Tibial artery (tissue), 4 donors: ENCODE results near the gene BMPER.

ENCODE experiments used
- DNase-seq, 2 donors: peaks; one replicate each; pipeline ENCODE4 v3.0.0-alpha.2; 2019
- H3K27ac ChIP-seq, 2 donors: fragments of 200-600 bp; sonication (generic) in 1 of 2; 1 replicate in 1 of 2; 2 replicates in 1 of 2; pipeline ENCODE4 v1.5.1; 2018 to 2019; ENCODE audit warnings: mild to moderate bottlenecking in 1 of 2
- H3K27me3 ChIP-seq, 2 donors: fragments of 200-600 bp; sonication (generic) in 1 of 2; one replicate each; pipeline versions ENCODE4 v1.5.1 to v1.6.0; 2016 to 2019
- H3K36me3 ChIP-seq, 3 donors: fragments of 200-600 bp; sonication (generic) in 2 of 3; one replicate each; pipeline ENCODE4 v1.5.1; 2016 to 2019; ENCODE audit warnings: mild to moderate bottlenecking in 2 of 3
- H3K4me1 ChIP-seq, 4 donors: fragments of 200-600 bp; sonication (generic) in 2 of 4; 1 replicate in 3 of 4; 2 replicates in 1 of 4; pipeline ENCODE4 v1.5.1; 2016 to 2019
- H3K4me3 ChIP-seq, 2 donors: fragments of 200-600 bp; sonication (generic) in 1 of 2; 1 replicate in 1 of 2; 2 replicates in 1 of 2; pipeline ENCODE4 v1.5.1; 2018 to 2019; ENCODE audit warnings: mild to moderate bottlenecking in 2 of 2
- H3K9me3 ChIP-seq, 3 donors: fragments of 200-600 bp; sonication (generic) in 1 of 3; one replicate each; pipeline ENCODE4 v1.5.1; 2016 to 2019
- CTCF ChIP-seq, 2 experiments: fragments of 200-600 bp in 1 of 2; fragments of 450-650 bp in 1 of 2; IDR thresholded peaks; one replicate each; pipeline ENCODE4 v1.5.1; 2017 to 2019; ENCODE audit warnings: antibody characterized with exemption in 2 of 2, mild to moderate bottlenecking in 1 of 2, moderate library complexity in 1 of 2
- intact Hi-C: fragments of 100-400 bp; cut with DNase I; formaldehyde crosslinking; loops from one replicate; pipeline ENCODE4 v1.15.0; 2023; ENCODE audit warnings: low total_unique reads

The BMPER gene

GRCh38 chr7:34138483-34138882 is 233.1 kb downstream of the BMPER start:
- Histone ChIP-seq H3K36me3 (no peaks in the 10 kb centered on the region), H3K4me3 (no peak overlapping the region), H3K4me1 (no peaks in the 10 kb centered on the region), H3K27ac (no peak overlapping the region), H3K27me3 (no peaks in the 10 kb centered on the region), H3K9me3 (no peaks in the 10 kb centered on the region)
- no peak for DNase-seq
- TF ChIP-seq CTCF (IDR thresholded peaks at IDR 0.05) = no peak
- intact Hi-C loops = no loop called here

GRCh38 chr7:34139086-34139485 is 233.7 kb downstream of the BMPER start:
- H3K9me3 ChIP-seq = no peaks in the 10 kb centered on the region
- TF ChIP-seq CTCF (IDR thresholded peaks at IDR 0.05) = no peak
- no peak overlapping the region for H3K27ac ChIP-seq
- no peak overlapping the region for H3K4me3 ChIP-seq
- H3K4me1 ChIP-seq = no peaks in the 10 kb centered on the region
- no peaks in the 10 kb centered on the region for H3K36me3 ChIP-seq
- H3K27me3 ChIP-seq = no peaks in the 10 kb centered on the region
- intact Hi-C loops = no loop called here
- DNase-seq = no peak

GRCh38 chr7:34140066-34140465 is 234.7 kb downstream of the BMPER start:
- no peaks in the 10 kb centered on the region for H3K4me1 ChIP-seq
- H3K36me3 ChIP-seq = no peaks in the 10 kb centered on the region
- intact Hi-C loops = no loop called here
- H3K27me3 ChIP-seq = no peaks in the 10 kb centered on the region
- no peaks in the 10 kb centered on the region for H3K9me3 ChIP-seq
- no peak overlapping the region for H3K4me3 ChIP-seq
- TF ChIP-seq CTCF (IDR thresholded peaks at IDR 0.05) = no peak
- no peak overlapping the region for H3K27ac ChIP-seq
- no peak for DNase-seq

GRCh38 chr7:34143402-34143801 is 238.1 kb downstream of the BMPER start:
- no peaks in the 10 kb centered on the region for H3K9me3 ChIP-seq
- no peaks in the 10 kb centered on the region for H3K36me3 ChIP-seq
- H3K4me3 ChIP-seq = no peak overlapping the region
- DNase-seq = no peak
- no peak for TF ChIP-seq CTCF (IDR thresholded peaks at IDR 0.05)
- intact Hi-C loops = no loop called here
- no peaks in the 10 kb centered on the region for H3K27me3 ChIP-seq
- no peaks in the 10 kb centered on the region for H3K4me1 ChIP-seq
- H3K27ac ChIP-seq = no peak overlapping the region

- no peak for DNase-seq
- intact Hi-C loops = no loop called here
- Histone ChIP-seq H3K9me3 (no peaks in the 10 kb centered on the region), H3K36me3 (no peaks in the 10 kb centered on the region), H3K4me3 (no peak overlapping the region), H3K4me1 (no peaks in the 10 kb centered on the region), H3K27ac (no peak overlapping the region), H3K27me3 (no peaks in the 10 kb centered on the region)
- TF ChIP-seq CTCF (IDR thresholded peaks at IDR 0.05) = no peak
These were observed 240.3 kb downstream of the BMPER start for GRCh38 chr7:34145603-34146002.

GRCh38 chr7:34153656-34154270 is 248.4 kb downstream of the BMPER start:
- DNase-seq = no peak
- intact Hi-C loops = no loop called here
- Histone ChIP-seq H3K36me3 (no peaks in the 10 kb centered on the region), H3K4me3 (no peak overlapping the region), H3K27me3 (no peaks in the 10 kb centered on the region), H3K4me1 (peaks cover 0 to 22% (median 5%) of the 10 kb centered on the region in 4 donors), H3K9me3 (no peaks in the 10 kb centered on the region), H3K27ac (no peak overlapping the region)
- no peak for TF ChIP-seq CTCF (IDR thresholded peaks at IDR 0.05)
